Heart left ventricle (tissue), 16 donors: Measurements from ENCODE around the gene EHF. TPM values are rescaled to one million over a fixed set of nuclear protein-coding genes. Genes with fewer than 3 reads are reported as not detected.
A peak's percentile ranks its signal among the peaks of the same experiment; 100 is the strongest.

Experiments used
- ATAC-seq, 4 donors: fragments of 200-7000 bp; cut with Tn5 transposase; one replicate each; pipeline ENCODE4 v1.9.1; 2020 to 2022; ENCODE audit warnings: moderate library complexity in 4 of 4, mild to moderate bottlenecking in 3 of 4, moderate number of reproducible peaks in 1 of 4
- DNase-seq, 5 donors: peaks; one replicate each; pipeline ENCODE4 v3.0.0-alpha.2; 2020
- H3K27ac ChIP-seq, 12 donors: fragments of 200-600 bp; sonication (generic) in 4 of 12; one replicate each; pipeline versions ENCODE4 v1.5.0 to v1.8.0; 2016 to 2022; ENCODE audit warnings: mild to moderate bottlenecking in 2 of 12
- H3K27me3 ChIP-seq, 9 donors: fragments of 200-600 bp; sonication (generic) in 2 of 9; one replicate each; pipeline versions ENCODE4 v1.5.1 to v1.8.0; 2016 to 2022; ENCODE audit warnings: mild to moderate bottlenecking in 3 of 9
- H3K36me3 ChIP-seq, 9 donors: fragments of 200-600 bp; sonication (generic) in 2 of 9; one replicate each; pipeline versions ENCODE4 v1.5.0 to v1.8.0; 2018 to 2022; ENCODE audit warnings: mild to moderate bottlenecking in 2 of 9
- H3K4me1 ChIP-seq, 12 donors: fragments of 200-600 bp; sonication (generic) in 4 of 12; one replicate each; pipeline versions ENCODE4 v1.5.0 to v1.8.0; 2016 to 2022; ENCODE audit warnings: mild to moderate bottlenecking in 3 of 12
- H3K4me3 ChIP-seq, 12 donors: fragments of 200-600 bp; sonication (generic) in 4 of 12; one replicate each; pipeline versions ENCODE4 v1.5.0 to v1.8.0; 2017 to 2022; ENCODE audit warnings: mild to moderate bottlenecking in 9 of 12, moderate library complexity in 4 of 12
- H3K9me3 ChIP-seq, 12 donors: fragments of 200-600 bp; sonication (generic) in 4 of 12; one replicate each; pipeline versions ENCODE4 v1.5.0 to v1.8.0; 2016 to 2022; ENCODE audit warnings: mild to moderate bottlenecking in 1 of 12
- CTCF ChIP-seq, 12 donors: fragments of 200-600 bp; sonication (generic) in 4 of 12; IDR thresholded peaks; one replicate each; pipeline versions ENCODE4 v1.5.0 to v1.8.0; 2018 to 2022; ENCODE audit warnings: antibody characterized with exemption in 12 of 12, mild to moderate bottlenecking in 5 of 12
- POLR2A ChIP-seq, 2 donors: fragments of 450-650 bp; IDR thresholded peaks; one replicate each; pipeline ENCODE4 v1.6.1; 2017; ENCODE audit warnings: antibody characterized with exemption in 2 of 2, mild to moderate bottlenecking in 2 of 2, moderate library complexity in 2 of 2
- WGBS, 4 donors: extraction: QIAGEN DNeasy Blood & Tissue Kit in 2 of 4; methylation state at CpG; one replicate each; pipeline versions ENCODE4 v1.1.5 to v1.1.7; 2013 to 2018; 5-methylcytosine and 5-hydroxymethylcytosine counted together
- intact Hi-C, 10 donors: fragments of 100-400 bp; cut with DNase I; formaldehyde crosslinking; loops; one replicate each; pipeline versions ENCODE4 v1.11.1 to v1.14.2; 2022
- polyA plus RNA-seq, 2 donors: library from polyadenylated mRNA; stranded (reverse); fragments of 200-250 nt; gene quantifications; one replicate each; pipeline ENCODE4 v1.2.3, GENCODE V29; 2013
- total RNA-seq, 9 donors: library from RNA; depleted of rRNA in 2 of 9; stranded (reverse); fragments of >200 nt in 2 of 9; fragmentation: NEBNext Ultra II Directional in 3 of 9; extraction: Animal tissue kit (Norgen Biotek cat#: 25700) in 3 of 9; gene quantifications; one replicate each; pipeline versions ENCODE4 v1.1.0 to v1.2.4, GENCODE V29; 2016 to 2023
- donor health status: ischemic (EF 13 %, LVEDD 7.1; RV severe dilation, severe dysfunction).
- donor health status: healthy with polysubstance abuse.
- donor health status: DM: no; HTN: yes; CAD: no.
- donor health status: DM: no; HTN: no; CAD: no.
- donor health status: ischemic (EF 25% LVEDD 6.9; RV normal size, moderate dysfunction).
- donor health status: ischemic (EF 25% LVEDD 5.7; RV mildly dilated, moderate dysfunction).
- donor health status: healthy.
- donor health status: DM: yes; HTN: yes; CAD: no.
- donor health status: ischemic (EF 35%, LVEDD 5.7; RV mildly dilated, moderate dysfunction).
- donor health status: nonischemic (EF 11% LVEDD 7.7; RV severe dilation, severe dysfunction).
- donor health status: DM: yes; HTN: yes; CAD: no.
- donor health status: PGD.
- donor health status: ischemic (EF 29% LVEDD 5.4; RV normal size, mild dysfunction).
- donor health status: nonischemic (EF 23%, LVEDD 6.1; RV moderate dilation, normal function).

EHF gene
- total and polyA plus RNA-seq, 11 donors, result 0.19 to 1.9 (median 0.67) TPM

- Histone ChIP-seq H3K4me3 (no peak overlapping the region), H3K27ac (no peak overlapping the region), H3K4me1 (peaks cover 0 to 26% (median 11%) of the 10 kb centered on the region in 12 donors), H3K36me3 (no peaks in the 10 kb centered on the region), H3K27me3 (no peaks in the 10 kb centered on the region), H3K9me3 (no peaks in the 10 kb centered on the region)
- no peak for TF ChIP-seq CTCF (IDR thresholded peaks at IDR 0.05)
- TF ChIP-seq POLR2A (IDR thresholded peaks at IDR 0.05), result no peak
- DNase-seq (no peak), ATAC-seq (no peak)
- 93 to 96% (median 94%) methylated on average over 5 of the region's 5 CpGs for WGBS, 4 donors
- intact Hi-C loops, result no loop called here
Measured at GRCh38 chr11:34610324-34611041, 10.4 kb upstream of the EHF start.

DNA sequence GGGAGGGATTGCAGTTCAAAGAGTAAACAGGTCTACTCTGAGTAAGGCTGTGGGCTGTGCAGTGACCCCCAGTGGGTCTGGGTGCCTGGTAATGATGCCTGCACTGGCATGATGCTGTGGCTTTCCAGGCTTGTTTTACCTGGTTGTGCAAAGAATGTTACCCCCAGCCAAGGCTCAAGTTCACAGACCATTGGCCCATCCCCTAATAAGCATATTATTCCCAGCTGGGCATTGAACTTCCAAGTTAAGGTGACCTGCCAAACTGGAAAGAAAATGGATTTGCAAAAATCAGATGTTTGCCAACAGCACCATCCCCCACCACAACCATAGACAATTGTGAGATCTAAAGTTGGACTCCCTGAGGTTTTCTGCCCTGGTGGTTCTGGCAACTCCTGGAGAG, 7.9 kb upstream of the EHF start:
- Histone ChIP-seq H3K27me3 (no peaks in the 10 kb centered on the region), H3K4me3 (no peak overlapping the region), H3K9me3 (no peaks in the 10 kb centered on the region), H3K4me1 (peaks cover 0 to 37% (median 16%) of the 10 kb centered on the region in 12 donors), H3K36me3 (no peaks in the 10 kb centered on the region), H3K27ac (peak overlapping the region in 1 of 12 donors; percentile 74)
- no peak for DNase-seq
- intact Hi-C loops, result no loop called here
- ATAC-seq, result no peak
- TF ChIP-seq POLR2A (IDR thresholded peaks at IDR 0.05) (no peak), CTCF (IDR thresholded peaks at IDR 0.05) (no peak)

GRCh38 chr11:34613552-34614056, 7.3 kb upstream of the EHF start:
- intact Hi-C loops, result no loop called here
- peaks cover 0 to 37% (median 16%) of the 10 kb centered on the region in 12 donors for H3K4me1 ChIP-seq
- WGBS, 4 donors, result 55 to 66% (median 57%) methylated on average over 2 of the region's 2 CpGs
- H3K27ac ChIP-seq, result peak overlapping the region in 5 of 12 donors; percentile 14 to 76 (median 66)
- no peaks in the 10 kb centered on the region for H3K27me3 ChIP-seq
- H3K4me3 ChIP-seq, result no peak overlapping the region
- H3K36me3 ChIP-seq, result no peaks in the 10 kb centered on the region
- H3K9me3 ChIP-seq, result no peaks in the 10 kb centered on the region
- TF ChIP-seq POLR2A (IDR thresholded peaks at IDR 0.05) (no peak), CTCF (IDR thresholded peaks at IDR 0.05) (no peak)
- no peak for ATAC-seq
- DNase-seq, result no peak

GRCh38 chr11:34614344-34615104, 6.4 kb upstream of the EHF start:
- H3K4me1 ChIP-seq, result peaks cover 0 to 37% (median 16%) of the 10 kb centered on the region in 12 donors
- intact Hi-C loops, result no loop called here
- H3K9me3 ChIP-seq, result no peaks in the 10 kb centered on the region
- ATAC-seq, result peak; percentile 35 to 67 (median 60)
- H3K27me3 ChIP-seq, result no peaks in the 10 kb centered on the region
- TF ChIP-seq POLR2A (IDR thresholded peaks at IDR 0.05) (no peak), CTCF (IDR thresholded peaks at IDR 0.05) (no peak)
- H3K4me3 ChIP-seq, result no peak overlapping the region
- no peaks in the 10 kb centered on the region for H3K36me3 ChIP-seq
- DNase-seq, result no peak
- 52 to 68% (median 57%) methylated on average over 5 of the region's 5 CpGs for WGBS, 4 donors
- peak overlapping the region in 11 of 12 donors; percentile 14 to 76 (median 50) for H3K27ac ChIP-seq
